Bronchial epithelial cell (primary cell): ENCODE results near the gene SPATS1. TPM values are rescaled to one million over a fixed set of nuclear protein-coding genes. Genes with fewer than 3 reads are reported as not detected.
"Not testable (repeated sequence)": the region's sequence is repeated elsewhere in the genome, so short reads cannot be mapped to it uniquely, and the experiment has no call there.

ENCODE experiments used
- DNase-seq: peaks from one replicate; pipeline ENCODE4 v3.0.0-alpha.2; 2010; ENCODE audit warnings: low read depth
- FAIRE-seq: peaks from 2 replicates; lab custom pipeline; 2011; peaks lifted over from hg19 to GRCh38; lab: Jason Lieb, UNC
- H3K27me3 ChIP-seq: 2 replicates; pipeline ENCODE4 v1.5.1; 2011; ENCODE audit warnings: low read length; ENCODE audit not compliant: control insufficient read depth, insufficient read depth
- H3K36me3 ChIP-seq: 2 replicates; pipeline ENCODE4 v1.5.1; 2011; ENCODE audit warnings: low read length; ENCODE audit not compliant: control insufficient read depth, insufficient read depth
- H3K4me3 ChIP-seq: 2 replicates; pipeline ENCODE4 v1.5.1; 2011; ENCODE audit warnings: mild to moderate bottlenecking, low read depth, low read length, control low read depth
- total RNA-seq: library from RNA; depleted of rRNA; stranded (reverse); fragments of >200 nt; gene quantifications from 2 replicates; pipeline ENCODE4 v1.2.1, GENCODE V29; 2014
- TF ChIP-seq, protein P1 (sequence below): IDR thresholded peaks from 2 replicates; pipeline ENCODE4 v1.5.1; 2011; ENCODE audit warnings: mild to moderate bottlenecking, moderate library complexity, low read length, control low read depth, inconsistent platforms; ENCODE audit not compliant: insufficient read depth, severe bottlenecking

The SPATS1 gene
- total RNA-seq, 1 donor from 2014 or later, result not detected

DNA sequence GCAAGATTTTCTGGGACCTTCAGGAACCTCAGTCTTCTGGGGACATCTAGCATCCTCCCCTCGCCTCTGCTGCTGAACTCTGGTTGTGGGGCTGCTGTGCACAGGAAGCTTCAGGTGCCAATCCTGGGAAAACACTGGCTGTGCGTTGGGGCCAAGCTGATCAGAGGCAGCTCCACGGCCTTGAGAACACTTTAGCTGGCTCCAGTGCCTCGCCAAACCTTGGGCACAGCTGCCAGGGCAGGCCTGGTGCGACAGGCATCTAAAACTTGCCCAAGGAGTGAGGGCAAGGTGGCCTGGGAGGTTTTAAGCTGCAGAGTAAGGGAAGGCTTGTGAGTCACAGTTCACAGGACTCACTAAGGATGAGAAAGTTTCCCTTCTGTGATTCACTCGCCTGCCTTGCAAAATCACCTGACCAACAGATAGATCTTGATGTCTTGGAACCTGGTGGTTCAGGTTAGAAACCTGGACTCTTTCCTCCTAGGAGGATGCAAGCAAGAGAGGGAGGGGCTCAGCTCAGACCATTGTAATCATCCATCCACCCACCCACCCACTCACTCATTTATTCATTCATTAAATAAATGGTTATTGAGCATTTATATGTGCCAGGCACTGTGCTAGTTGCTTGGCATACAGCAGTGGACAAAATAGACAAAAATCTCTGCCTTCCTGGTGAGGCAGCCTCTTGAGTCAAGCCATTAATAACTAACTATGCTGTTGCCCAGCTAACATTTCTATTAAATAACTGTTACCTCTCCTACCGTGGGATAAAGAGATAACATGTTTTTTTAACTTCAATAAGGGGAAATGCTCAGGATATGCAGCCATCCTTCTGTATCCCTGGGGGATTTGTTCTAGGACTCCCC lies 2.5 kb upstream of the SPATS1 start:
- Histone ChIP-seq H3K36me3 (no peaks in the 10 kb centered on the region), H3K4me3 (no peak overlapping the region), H3K27me3 (peaks cover 21% of the 10 kb centered on the region)
- TF ChIP-seq, protein P1, sequence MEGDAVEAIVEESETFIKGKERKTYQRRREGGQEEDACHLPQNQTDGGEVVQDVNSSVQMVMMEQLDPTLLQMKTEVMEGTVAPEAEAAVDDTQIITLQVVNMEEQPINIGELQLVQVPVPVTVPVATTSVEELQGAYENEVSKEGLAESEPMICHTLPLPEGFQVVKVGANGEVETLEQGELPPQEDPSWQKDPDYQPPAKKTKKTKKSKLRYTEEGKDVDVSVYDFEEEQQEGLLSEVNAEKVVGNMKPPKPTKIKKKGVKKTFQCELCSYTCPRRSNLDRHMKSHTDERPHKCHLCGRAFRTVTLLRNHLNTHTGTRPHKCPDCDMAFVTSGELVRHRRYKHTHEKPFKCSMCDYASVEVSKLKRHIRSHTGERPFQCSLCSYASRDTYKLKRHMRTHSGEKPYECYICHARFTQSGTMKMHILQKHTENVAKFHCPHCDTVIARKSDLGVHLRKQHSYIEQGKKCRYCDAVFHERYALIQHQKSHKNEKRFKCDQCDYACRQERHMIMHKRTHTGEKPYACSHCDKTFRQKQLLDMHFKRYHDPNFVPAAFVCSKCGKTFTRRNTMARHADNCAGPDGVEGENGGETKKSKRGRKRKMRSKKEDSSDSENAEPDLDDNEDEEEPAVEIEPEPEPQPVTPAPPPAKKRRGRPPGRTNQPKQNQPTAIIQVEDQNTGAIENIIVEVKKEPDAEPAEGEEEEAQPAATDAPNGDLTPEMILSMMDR, result no peak
- FAIRE-seq (no peak), DNase-seq (peak; percentile 95)

DNA sequence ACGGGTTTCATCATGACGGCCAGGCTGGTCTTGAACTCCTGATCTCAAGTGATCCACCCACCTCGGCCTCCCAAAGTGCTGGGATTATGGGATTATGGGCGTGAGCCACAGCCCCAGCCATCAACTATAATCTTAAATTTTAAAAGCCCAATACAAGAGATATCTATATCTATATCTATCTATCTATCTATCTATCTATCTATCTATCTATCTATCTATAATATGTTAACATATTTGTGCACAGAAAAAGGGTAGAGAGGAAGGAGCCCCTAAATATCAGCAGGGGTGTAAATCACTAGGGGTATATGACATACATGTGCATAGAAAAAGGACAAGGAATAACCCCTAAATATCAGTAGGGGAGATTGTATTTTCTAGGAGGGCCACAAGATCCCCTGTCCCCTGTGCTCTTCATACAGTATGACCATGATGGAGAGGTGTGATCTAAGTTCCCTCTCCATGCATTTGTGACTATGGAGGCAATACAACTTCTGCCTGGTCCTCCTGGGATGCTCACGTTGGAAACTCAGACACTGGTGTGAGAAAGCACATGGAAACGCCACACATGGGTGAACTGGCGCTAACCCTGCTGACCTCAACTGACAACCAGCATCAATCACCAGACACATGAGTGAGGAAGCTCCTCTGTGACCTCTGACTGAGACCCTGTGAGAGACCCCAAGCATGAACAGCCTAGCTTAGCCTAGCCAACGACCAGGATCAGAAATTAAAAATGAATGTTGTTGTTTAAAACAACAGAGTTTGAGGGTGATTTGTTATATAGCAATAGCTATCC lies 1.2 kb upstream of the SPATS1 start:
- peaks cover 27% of the 10 kb centered on the region for H3K27me3 ChIP-seq
- FAIRE-seq, result no peak

DNA sequence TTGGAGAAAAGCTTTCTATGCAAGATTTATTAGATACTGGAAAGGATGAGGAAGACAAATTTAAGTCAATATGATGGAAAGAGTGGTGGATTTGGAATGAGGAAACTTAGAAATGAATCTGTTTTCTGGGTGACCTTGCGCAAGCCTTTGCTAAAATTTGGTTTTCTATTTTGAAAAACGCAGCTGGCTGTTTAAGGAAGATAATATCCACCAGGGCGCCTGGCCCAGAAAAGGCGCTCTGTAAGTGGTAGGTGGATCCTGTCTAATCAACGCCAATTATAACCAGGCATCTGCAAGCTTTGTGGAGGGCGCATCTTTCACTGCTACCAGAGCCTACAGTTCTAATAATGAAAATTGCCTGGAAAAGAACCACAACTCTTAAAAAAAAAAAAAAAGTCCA lies 398 bp upstream of the SPATS1 start:
- DNase-seq (no peak), FAIRE-seq (no peak)
- Histone ChIP-seq H3K27me3 (peaks cover 27% of the 10 kb centered on the region), H3K36me3 (no peaks in the 10 kb centered on the region), H3K4me3 (no peak overlapping the region)
- TF ChIP-seq, protein P1, result no peak

More for the DNA sequence above, 1.2 kb upstream of the SPATS1 start:
- Histone ChIP-seq H3K4me3 (no peak overlapping the region), H3K36me3 (no peaks in the 10 kb centered on the region)
- TF ChIP-seq, protein P1, result no peak
- no peak for DNase-seq

DNA sequence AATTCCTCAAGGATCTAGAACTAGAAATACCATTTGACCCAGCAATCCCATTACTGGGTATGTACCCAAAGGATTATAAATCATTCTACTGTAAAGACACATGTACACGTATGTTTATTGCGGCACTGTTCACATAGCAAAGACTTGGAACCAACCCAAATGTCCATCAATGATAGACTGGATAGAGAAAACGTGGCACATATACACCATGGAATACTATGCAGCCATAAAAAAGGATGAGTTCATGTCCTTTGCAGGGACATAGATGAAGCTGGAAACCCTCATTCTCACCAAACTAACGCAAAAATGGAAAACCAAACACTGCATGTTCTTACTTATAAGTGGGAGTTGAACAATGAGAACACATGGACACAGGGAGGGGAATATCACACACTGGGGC lies 4.4 kb downstream of the SPATS1 start:
- H3K4me3 ChIP-seq, FAIRE-seq, DNase-seq, H3K36me3 ChIP-seq: not testable (repeated sequence)
- peaks cover 24% of the 10 kb centered on the region for H3K27me3 ChIP-seq

DNA sequence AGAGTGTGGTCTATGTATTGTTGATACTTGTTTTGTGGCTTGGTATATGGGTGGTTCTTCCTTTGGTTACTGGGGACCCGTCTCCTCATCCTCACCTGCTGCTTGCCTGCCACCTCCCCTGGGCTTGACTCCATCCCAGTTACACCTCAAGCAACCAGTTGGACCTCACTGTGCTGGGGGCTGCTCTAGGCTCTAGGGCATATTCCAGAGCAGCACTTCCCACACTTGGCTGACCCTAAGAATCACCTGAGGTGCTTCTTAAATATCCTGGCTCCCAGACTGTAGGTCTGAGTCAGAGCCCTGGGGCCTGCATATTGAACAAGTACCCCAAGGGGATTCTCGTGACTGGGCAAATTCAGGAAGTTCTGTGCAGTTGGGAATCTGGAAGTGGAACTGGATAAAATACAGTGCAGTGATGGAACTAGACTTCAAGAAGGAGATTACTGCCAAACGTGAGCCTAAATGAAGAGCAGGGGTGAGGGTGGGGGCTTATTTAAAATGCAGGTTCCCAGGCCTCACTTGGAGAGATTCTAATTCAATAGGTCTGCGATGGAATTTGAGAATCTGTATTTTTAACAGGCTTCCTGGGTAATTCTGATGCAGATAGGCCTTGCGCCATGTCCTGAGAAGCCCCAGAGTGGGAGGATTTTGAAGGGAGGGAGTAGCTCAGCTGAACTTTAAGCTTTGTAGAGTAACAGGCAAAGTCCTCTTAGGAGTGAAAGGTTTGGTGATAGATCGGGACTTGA lies 7.6 kb downstream of the SPATS1 start:
- TF ChIP-seq, protein P1, result no peak
- Histone ChIP-seq H3K36me3 (no peaks in the 10 kb centered on the region), H3K27me3 (peaks cover 4% of the 10 kb centered on the region), H3K4me3 (no peak overlapping the region)
- no peak for FAIRE-seq
- DNase-seq, result no peak

DNA sequence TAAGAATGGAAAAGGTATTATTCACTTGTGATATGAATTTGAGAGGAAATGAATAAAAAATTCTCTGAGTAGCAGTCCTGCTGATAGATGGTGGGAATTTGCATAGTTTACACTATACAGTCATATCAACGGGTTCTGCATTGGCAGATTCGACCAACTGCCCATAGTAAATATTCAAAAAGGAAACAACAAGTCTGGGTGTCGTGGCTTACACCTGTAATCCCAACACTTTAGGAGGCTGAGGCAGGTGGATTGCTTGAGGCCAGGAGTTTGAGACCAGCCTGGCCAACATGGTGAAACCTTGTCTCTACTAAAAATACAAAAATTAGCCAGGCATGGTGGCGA lies 8.2 kb downstream of the SPATS1 start:
- DNase-seq, H3K27me3 ChIP-seq, H3K36me3 ChIP-seq, FAIRE-seq, H3K4me3 ChIP-seq: not testable (repeated sequence)
